ENCODE results near the gene MMP3.
"Not testable (repeated sequence)": the region's sequence is repeated elsewhere in the genome, so short reads cannot be mapped to it uniquely, and the experiment has no call there.

Gene MMP3

GRCh38 chr11:102843489-102843888 is at the start of gene MMP3:
MMP3 (minus strand) TSS chr11:102843609; CDS start chr11:102843546, 63 bp downstream.
- DNase-seq, result no peak

GRCh38 chr11:102891736-102892135 is 48.3 kb upstream of the MMP3 start:
- no peak for DNase-seq

- no peak for DNase-seq
Observed at GRCh38 chr11:102886999-102887398, 43.6 kb upstream of the MMP3 start.

- DNase-seq, result peak; percentile 24
Observed at GRCh38 chr11:102883141-102883540, 39.7 kb upstream of the MMP3 start.

GRCh38 chr11:102882389-102883024 is 39.1 kb upstream of the MMP3 start:
- peak; percentile 39 for DNase-seq

GRCh38 chr11:102879801-102880200 is 36.4 kb upstream of the MMP3 start:
- DNase-seq, result no peak

DNA sequence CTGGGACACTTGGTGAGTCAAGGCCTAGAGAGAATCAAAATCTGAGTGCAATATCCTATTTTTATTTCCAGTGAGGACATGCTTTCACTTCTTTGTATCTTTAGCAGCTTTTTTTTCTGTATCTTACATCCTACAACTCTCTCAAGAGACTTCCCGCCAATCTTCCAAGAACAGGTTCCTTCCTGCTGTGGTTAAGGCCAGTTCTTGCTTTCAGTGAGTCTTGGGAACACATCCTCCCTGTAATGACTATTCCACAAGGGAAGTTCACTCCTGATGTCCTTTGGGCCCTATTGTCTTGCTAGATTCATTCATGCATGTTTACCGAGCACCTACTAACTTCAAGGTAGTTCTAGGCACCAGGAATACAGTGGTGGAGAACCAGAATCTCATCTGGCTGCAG is 35.2 kb upstream of the MMP3 start:
- DNase-seq, result no peak

DNA sequence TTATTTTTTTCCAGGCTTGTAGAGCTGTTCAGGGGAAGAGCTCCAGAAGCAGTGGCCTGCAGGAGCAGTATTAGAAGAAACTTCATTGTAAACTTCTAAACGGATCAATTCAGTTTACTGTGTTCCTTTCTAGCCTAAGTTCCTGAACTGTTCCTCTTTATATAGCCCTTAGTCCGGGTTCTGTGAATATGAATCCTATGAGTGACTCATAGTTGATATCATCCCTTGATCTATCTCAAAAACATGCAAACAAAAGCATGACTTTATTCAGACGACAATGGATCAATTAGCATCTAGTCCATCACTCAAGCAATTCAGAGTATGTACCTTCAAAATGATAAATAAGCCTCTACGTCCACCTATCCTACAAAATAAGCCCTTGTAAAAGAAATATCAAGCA is 31.4 kb upstream of the MMP3 start, which contains the start of gene MMP12:
Gene MMP12, minus strand, starts transcription at position 131 of the 400 bp plus-strand sequence. Its CDS starts 45 bp downstream, at position 86.
- no peak for DNase-seq

GRCh38 chr11:102869354-102869964 is 26.1 kb upstream of the MMP3 start:
- not testable (repeated sequence) for DNase-seq

DNA sequence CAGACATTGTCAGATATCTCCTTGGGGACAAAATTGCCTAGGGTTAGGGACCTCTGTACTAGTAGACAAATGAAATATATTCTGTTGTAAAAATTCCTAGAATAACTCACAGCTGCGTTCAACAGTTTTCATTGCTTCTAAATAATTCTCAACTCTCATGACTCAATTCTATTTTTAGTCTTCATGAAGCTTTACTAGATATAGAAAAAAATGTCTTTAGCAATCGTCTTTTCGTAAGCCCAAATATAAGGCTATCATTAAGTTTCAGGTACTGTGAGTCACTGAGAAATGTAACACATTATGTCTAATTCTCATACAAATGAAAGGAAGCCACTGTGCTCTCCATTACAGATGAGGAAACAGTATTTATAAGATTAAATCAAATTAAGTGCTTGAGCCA is 24.9 kb upstream of the MMP3 start:
- no peak for DNase-seq

DNA sequence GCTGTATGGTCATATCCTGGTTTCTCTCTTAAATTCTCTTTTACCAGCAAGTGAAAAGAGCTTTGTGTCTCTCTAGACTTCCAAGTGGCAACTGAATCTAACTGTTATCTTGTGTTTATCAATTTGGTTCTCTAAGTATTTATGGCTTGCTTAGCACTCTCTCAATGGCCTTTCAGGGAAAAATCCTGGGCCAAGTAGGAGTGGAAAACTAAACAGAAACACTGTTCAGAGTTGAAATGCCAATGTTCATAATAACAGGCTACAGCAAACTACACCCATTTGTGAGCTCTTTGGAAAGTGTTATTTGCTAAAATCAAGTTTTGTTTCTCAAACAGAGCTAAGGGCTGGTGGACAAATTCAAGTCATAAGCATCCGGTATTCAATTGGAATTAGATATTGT is 21.3 kb upstream of the MMP3 start:
- no peak for DNase-seq

DNA sequence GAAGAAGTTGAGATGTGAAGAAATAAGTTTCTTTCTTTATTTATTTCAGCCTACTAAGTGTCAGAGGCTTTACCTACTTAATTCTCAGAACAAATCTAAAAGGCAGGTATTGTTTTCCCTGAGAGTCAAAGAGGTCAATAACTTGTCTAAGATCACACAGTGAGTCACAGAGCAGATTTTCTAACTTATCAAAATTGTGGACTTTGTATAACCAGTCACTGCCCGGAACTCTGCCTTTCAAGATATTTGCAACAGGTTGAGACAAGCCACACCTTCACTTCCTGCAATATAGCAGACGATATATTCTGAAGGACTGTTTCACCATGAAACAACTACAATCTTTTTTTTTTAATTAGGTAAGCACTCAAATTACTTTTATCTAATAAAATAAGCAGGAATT is 10.5 kb upstream of the MMP3 start:
- no peak for DNase-seq

DNA sequence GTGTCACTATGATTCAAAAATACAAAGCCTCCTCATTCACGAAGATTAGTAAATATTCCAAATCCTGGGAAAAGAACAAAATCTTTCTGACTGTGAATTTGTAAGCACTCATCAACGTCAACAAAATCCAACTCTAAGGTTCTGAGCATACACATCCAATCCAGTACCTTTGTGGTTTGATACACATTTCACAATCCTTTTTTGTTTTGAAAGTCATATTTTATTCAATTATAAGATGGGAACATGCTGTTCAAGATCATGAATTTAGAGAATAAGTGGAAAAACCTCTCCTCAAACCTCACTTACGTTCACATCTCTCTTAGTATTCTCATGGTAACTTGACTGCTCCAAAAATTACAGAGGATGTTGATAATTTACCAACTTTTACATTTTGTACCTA is 9.6 kb upstream of the MMP3 start:
- no peak for DNase-seq

DNA sequence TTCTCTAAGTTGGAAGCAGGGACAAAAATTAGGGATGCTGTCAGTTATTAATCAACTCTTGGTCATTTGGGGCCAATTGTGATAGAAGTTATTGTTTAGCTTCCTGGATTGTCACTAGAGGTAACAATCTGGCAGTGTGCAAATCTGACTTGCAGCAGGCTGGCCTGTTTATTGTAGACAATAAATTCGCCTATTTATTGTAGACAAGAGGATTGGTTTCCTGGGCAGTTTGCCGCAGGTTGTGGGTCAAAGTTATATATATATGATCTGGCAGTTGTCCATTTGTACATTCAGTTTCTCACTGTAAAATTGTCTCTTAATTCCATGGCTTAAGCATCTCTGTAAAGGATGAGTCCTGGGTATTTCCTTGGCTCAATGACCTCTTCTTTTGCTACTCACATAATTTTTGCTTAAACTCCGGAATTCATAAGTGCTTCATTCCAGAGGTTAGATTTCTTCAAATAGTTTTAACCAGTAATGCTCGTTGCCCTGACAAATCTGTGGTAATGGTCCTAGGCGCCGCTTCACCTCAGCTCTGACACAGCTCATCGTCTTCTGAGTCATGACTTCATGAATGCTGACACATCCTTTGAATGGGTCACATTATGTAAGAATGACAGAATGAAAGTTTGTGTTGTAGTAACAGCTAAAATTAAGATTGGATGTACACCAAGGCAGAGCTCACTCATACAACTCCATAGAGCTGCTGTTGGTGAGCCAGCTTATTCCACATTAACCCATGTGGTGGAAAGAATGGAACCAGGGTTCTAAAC is 7.8 kb upstream of the MMP3 start:
- peak; percentile 9 for DNase-seq

DNA sequence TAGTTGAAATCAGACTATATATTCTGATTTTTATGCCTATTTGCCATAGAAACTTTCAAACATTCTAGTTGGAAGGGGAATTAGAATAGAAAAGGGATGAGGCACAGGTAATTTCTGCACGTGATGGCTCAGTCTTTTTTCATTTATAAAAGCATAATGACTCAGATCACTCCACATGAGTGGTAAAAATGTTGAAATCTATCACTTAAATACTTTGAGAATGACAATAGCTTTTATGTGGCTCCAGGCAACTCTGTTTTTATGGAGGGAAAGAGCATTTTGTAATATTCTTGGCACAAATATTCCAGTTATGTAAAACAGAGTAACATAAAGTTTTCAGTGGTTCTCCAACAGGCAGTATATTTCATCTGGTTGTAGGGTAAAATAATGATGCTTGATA is 5.9 kb upstream of the MMP3 start:
- DNase-seq, result no peak

DNA sequence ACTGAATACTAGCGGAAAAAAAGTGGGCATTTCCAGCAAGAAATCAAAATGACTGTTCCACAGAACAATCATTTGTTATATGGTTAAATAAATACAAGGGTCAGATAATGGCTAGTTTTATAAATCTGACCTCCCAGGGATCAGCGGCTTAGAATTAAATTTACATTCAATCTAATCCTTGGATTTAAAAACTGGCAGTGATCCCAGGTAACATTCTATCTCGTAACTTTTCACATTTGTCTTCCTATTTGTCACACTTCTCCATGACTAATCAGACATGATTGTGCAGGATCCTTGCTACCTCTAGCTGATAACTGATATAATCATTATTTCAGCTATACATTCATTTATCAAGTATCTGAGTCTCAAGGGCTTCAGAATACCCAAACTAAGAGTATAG is 2.9 kb upstream of the MMP3 start:
- DNase-seq, result no peak

DNA sequence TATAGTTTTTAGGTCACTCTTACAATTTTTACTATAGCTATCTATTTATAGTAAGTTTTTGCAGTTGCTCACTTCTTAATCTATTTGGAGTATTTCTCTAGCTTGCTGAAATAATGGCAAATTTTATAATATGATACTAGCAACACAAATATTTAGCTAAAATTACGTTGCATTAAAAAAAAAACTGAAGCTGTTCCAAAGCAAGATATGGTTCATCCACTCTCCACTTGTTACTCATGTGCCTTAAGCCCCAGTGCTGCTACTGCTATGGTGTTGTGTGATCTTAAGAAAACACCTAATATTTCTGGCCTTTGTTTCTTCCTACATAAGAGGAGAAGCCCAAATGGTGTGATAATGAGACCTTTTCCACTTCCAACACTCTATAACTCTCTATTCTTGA is 479 bp downstream of the MMP3 start:
- no peak for DNase-seq

DNA sequence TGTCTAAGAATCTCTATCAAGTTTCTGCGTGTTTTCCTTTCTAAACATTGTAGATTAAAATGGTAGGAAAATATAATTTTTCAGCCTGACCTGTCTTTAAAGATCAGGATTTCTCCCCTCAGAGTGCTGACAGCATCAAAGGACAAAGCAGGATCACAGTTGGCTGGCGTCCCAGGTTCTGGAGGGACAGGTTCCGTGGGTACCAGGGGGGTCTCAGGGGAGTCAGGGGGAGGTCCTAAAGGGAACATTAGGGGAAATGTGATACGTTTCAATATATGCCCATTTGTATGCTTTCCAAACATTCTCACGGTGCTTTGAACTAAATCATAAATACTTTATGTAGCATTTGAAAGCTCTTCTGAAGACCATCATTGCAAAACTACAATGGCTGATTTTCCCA is 3.4 kb downstream of the MMP3 start:
- no peak for DNase-seq

DNA sequence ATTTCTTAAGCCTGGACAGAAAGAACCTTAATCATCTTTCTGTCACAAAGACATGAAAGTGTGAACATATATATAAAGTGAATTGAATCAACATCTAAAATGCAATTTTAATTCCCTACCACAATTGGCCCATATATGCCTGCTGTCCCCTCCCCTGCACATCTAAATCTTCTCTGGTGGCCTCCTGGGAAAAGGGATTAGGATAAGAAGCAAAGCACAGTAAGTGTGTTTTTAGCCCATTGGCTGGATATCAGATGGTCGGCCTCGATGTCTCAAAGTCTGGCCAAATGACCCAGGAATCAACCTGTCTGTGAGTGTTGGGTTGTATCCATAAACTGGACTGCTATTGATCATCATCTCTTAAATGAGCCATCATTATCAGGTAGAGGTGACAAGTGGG is 5.8 kb downstream of the MMP3 start:
- no peak for DNase-seq

- DNase-seq, result no peak
Observed at GRCh38 chr11:102837156-102837555, 6.3 kb downstream of the MMP3 start.

DNA sequence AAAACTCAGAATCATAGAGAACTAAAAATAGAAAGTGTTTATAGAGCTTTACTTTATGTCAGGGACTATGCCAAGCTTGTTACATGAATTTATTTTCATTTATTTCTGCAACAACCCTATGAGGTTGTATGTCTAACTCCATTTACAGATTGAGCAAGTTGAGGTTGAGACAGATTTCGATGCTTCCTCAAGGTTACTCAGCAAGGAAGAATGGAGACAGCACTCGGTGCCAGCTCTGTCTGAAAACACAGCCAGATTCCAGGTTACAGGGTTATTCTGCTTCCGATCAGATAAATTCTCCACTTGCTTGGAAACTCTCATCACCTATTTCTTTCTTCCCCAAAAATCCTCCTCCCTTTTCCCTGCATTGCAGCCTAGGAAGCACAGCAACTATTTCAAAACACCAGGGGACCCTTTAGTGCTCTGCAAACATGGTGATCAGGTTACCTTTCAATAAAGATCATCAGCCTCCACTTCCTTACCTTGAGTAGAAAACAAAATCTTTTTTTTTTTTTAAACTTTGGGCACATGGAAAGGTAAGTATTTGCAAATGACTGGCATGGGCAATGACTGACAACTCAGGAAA is 7.0 kb downstream of the MMP3 start:
- DNase-seq, result no peak

GRCh38 chr11:102833731-102834130 is 9.7 kb downstream of the MMP3 start:
- DNase-seq, result no peak

DNA sequence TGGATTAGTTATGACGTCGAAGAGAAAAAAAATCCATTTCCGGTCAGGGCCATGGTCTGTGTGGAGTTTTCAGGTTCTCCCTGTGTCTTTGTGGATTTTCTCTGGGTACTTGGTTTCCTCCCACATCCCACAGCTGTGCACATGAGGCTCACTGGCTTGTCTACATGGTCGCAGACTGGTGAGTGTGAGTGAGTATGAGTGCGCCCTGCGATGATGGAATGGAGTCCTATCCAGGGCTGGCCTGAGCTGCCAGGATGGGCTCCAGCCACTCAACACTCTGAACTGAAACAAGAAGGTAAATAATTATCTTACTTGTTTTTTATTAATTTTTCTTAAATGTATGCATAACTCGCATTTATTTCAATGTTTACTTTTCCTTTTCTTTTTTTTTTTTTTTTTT is 10.8 kb downstream of the MMP3 start:
- no peak for DNase-seq
